Activated CD4-positive, alpha-beta T cell treated with anti-CD3 and anti-CD28 coated beads, Interleukin-2, Interleukin-4, amounts not matched to agents 100 ng/mL and 50 ng/mL, durations not matched to agents 16 hours and 8 hours (primary cell): ENCODE data around the gene QDPR.
"Not testable (repeated sequence)": the region's sequence is repeated elsewhere in the genome, so short reads cannot be mapped to it uniquely, and the experiment has no call there.

Source experiments
- DNase-seq: peaks from one replicate; pipeline ENCODE4 v3.0.0-alpha.2; 2020; ENCODE audit warnings: low spot score

The QDPR gene

GRCh38 chr4:17491196-17491595, 20.7 kb downstream of the QDPR start:
- no peak for DNase-seq

- DNase-seq: no peak
These were observed 21.3 kb downstream of the QDPR start for GRCh38 chr4:17490575-17491059.

GRCh38 chr4:17489721-17490120, 22.2 kb downstream of the QDPR start:
- no peak for DNase-seq

GRCh38 chr4:17489123-17489522, 22.8 kb downstream of the QDPR start:
- no peak for DNase-seq

GRCh38 chr4:17482716-17483115, 29.2 kb downstream of the QDPR start:
- no peak for DNase-seq

DNA sequence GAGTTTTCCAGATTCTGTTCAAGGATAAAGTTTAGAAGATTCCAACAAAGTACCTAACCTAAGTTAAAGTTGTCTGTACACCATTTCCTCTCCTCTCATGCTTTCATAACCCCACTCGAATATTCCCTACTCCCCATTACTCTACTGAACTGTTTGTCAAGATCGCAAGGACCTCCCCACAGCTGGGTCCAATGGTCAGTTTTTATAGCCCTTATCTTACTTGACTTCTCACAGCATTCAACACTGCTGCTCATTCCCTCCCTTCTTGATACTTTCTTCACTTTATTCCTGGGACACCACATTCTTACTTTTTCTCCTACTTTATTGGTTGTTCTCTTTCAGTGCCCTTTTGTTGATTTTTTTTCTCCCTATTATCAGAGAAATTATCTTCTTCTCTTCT, 30.9 kb downstream of the QDPR start:
- DNase-seq: no peak

GRCh38 chr4:17480210-17480927, 31.5 kb downstream of the QDPR start:
- DNase-seq: no peak

GRCh38 chr4:17477774-17478472, 34.0 kb downstream of the QDPR start:
- no peak for DNase-seq

DNA sequence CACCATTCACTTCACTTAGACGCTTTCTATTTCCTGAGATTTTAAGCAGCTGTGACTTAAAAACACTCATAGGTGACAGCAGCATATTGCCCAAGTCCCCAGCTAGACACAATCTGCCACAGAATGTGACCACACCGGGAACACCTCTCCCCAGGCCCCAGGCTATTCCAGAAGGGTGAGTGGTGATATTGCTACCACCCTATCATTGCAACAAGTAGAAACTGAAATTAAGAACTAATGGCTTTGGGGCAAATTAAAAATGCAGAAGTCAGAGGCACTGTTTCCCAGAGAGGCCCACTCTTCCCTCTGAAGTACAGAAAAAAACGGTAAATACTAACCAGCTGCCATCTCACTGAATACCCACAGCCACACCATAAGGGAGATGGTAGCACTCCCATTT, 35.0 kb downstream of the QDPR start:
- DNase-seq: no peak

GRCh38 chr4:17475481-17475880, 36.4 kb downstream of the QDPR start:
- no peak for DNase-seq

DNA sequence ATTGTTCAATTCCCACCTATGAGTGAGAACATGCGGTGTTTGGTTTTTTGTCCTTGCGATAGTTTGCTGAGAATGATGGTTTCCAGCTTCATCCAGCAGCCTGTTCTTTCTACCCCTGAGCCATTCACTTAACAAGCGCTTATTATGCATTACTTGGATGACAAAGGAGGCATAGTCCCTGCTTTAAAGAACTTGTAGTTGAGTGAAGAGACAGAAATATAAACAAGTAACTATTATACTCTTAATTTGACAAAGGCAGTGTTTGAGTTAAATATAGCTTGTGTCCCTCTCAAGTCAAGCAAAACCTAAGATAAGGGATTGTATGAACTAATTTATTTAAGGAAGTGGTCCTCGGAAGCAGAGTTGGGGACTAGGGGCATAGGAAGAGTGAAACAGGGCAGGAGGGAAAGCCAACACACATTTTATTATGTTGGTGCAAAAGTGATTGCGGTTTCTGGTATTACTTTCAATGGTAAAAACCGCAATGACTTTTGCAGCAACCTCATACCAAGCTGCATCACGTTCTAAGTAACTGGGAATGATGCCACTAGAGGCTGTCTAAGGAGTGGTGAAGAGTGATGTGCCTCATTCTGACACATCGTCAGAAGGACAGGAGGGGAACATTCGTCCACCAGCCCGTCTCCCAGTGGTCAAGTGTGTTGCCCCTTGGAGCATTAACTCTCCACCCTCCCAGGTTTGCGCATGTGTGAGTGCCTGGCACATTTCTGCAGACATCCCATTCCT, 41.8 kb downstream of the QDPR start:
- no peak for DNase-seq

DNA sequence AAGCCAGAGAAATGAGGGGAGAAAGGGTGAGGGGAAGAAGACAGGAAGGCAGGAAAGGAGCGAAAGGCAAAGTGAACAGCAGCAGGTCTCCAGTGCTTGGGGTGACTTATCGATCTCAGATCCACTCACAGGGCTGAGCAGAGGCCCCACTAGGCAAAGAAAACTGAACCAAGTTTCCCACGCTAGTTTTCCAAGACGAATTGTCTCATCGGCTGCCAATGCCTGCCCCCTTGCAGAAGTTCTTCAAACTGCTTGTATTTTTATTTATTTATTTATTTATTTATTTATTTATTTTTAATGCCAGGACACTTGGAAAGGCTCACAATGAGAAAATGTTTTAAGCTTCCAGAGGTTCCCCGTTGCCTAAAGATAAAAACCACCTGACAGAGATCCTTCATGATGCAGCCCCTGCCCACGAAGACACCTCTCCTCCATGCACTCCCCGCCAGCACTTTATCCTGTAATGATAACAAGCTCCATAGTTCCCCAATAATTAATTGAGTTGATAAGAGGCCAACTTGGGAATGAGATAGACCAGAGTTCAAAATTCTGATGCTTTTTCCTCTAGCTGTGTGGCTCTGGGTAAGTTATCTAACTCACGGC, 43.2 kb downstream of the QDPR start:
- no peak for DNase-seq

DNA sequence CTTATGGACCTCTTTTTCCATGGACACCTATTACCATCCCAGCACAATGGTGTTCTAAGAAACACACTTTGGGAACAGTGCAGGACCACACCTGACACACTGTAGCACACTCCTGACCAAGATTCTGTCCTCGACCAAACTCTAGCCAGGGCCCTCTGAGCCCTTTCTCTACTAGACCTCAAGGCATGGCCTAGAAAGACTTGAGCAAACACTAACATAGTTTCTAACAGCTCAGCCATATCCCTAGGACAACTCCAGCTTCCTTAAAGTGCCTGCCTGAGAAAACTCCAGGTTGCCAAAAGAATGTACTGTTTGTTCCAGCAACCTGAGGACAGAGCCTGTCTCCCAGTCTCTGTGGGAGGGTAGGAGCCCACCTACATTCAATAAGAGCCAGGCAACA, 48.3 kb downstream of the QDPR start:
- no peak for DNase-seq

DNA sequence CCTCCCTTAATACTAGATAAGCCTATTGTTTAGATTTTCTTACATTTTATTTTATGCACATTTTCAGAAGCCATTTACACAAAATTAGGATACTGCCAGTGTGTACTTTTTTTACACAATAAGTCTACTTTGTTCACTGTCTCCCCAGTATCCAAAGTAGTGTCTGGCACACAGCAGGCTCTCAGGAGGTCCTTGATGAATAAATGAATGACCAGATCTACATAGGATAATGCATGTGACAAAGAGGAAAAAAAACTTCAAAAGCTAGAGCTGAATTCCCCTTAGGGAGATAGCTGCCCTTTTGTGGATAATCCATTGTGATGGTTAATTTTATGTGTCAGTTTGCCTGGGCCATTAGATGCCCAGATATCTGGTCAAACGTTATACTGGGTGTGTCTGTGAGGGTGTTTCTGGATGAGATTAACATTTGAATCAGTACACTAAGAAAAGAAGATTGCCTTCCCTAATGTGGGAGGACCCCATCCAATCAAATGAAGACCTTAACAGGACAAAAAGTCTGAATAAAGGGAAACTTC, 61.6 kb downstream of the QDPR start:
- no peak for DNase-seq

DNA sequence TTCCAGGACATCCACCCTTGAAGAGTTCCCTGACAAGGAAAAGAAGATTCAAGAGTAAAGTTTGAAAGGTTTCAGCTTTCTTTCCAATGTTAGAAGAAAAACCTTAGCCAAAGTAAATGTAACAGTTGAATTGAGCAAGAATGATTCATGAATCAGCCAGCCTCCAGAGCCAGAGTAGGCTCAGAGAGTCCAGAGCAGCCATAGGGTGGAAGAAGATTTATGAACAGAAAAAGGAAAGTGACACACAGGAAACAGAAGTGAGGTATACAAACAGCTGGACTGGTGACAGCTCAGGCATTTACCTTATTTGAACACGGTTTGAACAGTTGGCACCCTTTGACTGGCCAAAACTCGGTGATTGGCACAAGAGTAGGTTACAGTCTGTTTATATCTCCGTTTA, 63.2 kb downstream of the QDPR start:
- DNase-seq: no peak

GRCh38 chr4:17447675-17448298, 64.1 kb downstream of the QDPR start:
- peak; percentile 66 for DNase-seq

- no peak for DNase-seq
These were observed 64.8 kb downstream of the QDPR start for GRCh38 chr4:17447056-17447455.

DNA sequence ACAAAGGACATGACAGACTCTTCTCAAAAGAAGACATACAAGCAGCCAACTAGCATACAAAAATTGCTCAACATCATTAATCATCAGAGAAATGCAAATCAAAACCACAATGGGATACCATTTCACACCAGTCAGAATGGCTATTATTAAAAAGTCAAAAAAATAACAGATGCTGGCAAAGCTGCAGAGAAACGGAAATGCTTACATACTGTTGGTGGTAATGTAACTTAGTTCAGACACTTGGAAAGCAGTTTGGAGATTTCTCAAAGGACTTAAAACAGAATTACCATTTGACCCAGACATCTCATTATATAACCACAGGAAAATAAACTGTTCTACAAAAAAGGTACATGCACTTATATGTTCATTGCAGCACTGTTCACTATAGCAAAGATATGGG, 69.4 kb downstream of the QDPR start:
- not testable (repeated sequence) for DNase-seq

GRCh38 chr4:17437396-17437795, 74.5 kb downstream of the QDPR start:
- no peak for DNase-seq

- DNase-seq: no peak
These were observed 75.2 kb downstream of the QDPR start for GRCh38 chr4:17436750-17437090.
